ENCODE measurements around the gene MZT2A.
"Not testable (repeated sequence)": the region's sequence is repeated elsewhere in the genome, so short reads cannot be mapped to it uniquely, and the experiment has no call there.

The MZT2A gene

DNA sequence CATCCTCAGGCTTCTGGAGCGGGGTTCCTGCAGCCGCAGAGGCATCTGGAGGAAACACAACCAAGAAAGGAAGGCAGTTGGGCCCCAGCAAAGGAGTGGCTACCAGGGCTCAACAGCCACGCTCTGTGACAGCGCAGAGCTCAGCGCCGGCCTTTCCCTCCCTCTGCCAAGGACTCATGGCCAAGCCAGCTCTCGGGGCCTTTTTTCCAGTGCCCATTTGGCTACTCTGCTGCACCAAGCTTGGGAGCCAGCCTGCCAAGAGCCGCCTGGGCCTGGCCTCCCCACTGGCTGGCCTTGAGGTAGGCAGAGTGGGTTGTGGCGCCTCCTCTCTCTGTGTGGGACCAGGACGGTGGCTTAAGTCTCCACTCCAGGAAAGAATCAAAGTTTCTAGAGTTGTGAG lies 28.3 kb upstream of the MZT2A start:
- Histone ChIP-seq H2AFZ (ENCODE audit: low read depth, low read length, severe bottlenecking) (no peak overlapping the region), H3K27ac (ENCODE audit: low read depth, low read length) (no peak overlapping the region), H3K36me3 (ENCODE audit: low read length) (no peaks in the 10 kb centered on the region), H3K4me3 (ENCODE audit: insufficient read depth, low read length, poor library complexity, severe bottlenecking) (no peak overlapping the region), H3K4me2 (ENCODE audit: low read depth, low read length, poor library complexity, severe bottlenecking) (no peak overlapping the region), H3K9ac (ENCODE audit: low read length) (no peak overlapping the region), H3F3A (ENCODE audit: insufficient read depth) (no peaks in the 10 kb centered on the region; the same call in 1 of the 2 replicates), H4K20me1 (ENCODE audit: low read depth, low read length) (no peaks in the 10 kb centered on the region), H3K79me2 (ENCODE audit: insufficient read depth, low read length) (no peaks in the 10 kb centered on the region), H3K27me3 (ENCODE audit: low read length) (no peaks in the 10 kb centered on the region), H3K9me2 (replicated peaks; ENCODE audit: insufficient read depth, low read length) (no peaks in the 10 kb centered on the region), H3K9me3 (ENCODE audit: insufficient read depth, low read length) (no peaks in the 10 kb centered on the region)
- TF ChIP-seq, protein P1, sequence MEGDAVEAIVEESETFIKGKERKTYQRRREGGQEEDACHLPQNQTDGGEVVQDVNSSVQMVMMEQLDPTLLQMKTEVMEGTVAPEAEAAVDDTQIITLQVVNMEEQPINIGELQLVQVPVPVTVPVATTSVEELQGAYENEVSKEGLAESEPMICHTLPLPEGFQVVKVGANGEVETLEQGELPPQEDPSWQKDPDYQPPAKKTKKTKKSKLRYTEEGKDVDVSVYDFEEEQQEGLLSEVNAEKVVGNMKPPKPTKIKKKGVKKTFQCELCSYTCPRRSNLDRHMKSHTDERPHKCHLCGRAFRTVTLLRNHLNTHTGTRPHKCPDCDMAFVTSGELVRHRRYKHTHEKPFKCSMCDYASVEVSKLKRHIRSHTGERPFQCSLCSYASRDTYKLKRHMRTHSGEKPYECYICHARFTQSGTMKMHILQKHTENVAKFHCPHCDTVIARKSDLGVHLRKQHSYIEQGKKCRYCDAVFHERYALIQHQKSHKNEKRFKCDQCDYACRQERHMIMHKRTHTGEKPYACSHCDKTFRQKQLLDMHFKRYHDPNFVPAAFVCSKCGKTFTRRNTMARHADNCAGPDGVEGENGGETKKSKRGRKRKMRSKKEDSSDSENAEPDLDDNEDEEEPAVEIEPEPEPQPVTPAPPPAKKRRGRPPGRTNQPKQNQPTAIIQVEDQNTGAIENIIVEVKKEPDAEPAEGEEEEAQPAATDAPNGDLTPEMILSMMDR (IDR thresholded peaks at IDR 0.05; ENCODE audit: insufficient read depth, low read length, poor library complexity, severe bottlenecking) = no peak
- no peak for TF ChIP-seq EZH2phosphoT487 (conservative IDR thresholded peaks at IDR 0.05; ENCODE audit: low read length)

DNA sequence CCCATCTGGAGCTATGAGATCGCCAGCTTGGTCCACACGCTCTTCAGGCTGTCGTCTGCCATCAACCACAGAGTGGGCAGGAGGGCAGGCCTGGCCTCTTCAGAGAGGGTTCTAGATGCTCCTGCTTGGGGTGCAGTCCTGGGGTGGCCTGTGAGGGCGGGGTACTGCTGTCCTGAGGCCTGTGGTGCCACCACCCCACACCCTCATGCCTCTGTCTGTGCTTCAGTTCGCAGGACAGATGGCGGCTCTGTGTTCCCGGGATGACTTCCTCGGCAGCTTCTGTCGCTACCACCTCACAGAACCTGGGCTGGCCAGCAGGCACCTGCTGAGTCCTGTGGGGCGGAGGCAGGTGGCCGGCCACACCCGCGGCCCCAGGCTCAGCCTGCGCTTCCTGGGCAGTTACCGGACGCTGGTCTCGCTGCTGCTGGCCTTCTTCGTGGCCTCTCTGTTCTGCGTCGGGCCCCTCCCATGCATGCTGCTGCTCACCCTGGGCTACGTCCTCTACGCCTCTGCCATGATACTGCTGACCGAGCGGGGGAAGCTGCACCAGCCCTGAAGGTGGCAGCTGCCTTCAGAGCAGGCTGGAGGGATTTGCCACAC lies 27.8 kb upstream of the MZT2A start:
- not testable (repeated sequence) for H3K4me2 ChIP-seq (ENCODE audit: low read depth, low read length, poor library complexity, severe bottlenecking); H3K4me3 ChIP-seq (ENCODE audit: insufficient read depth, low read length, poor library complexity, severe bottlenecking); H3K27ac ChIP-seq (ENCODE audit: low read depth, low read length); H3K36me3 ChIP-seq (ENCODE audit: low read length); H4K20me1 ChIP-seq (ENCODE audit: low read depth, low read length); H3F3A ChIP-seq (ENCODE audit: insufficient read depth); H3K9ac ChIP-seq (ENCODE audit: low read length); H3K27me3 ChIP-seq (ENCODE audit: low read length); H3K79me2 ChIP-seq (ENCODE audit: insufficient read depth, low read length); H2AFZ ChIP-seq (ENCODE audit: low read depth, low read length, severe bottlenecking); H3K9me3 ChIP-seq (ENCODE audit: insufficient read depth, low read length); H3K9me2 ChIP-seq (replicated peaks; ENCODE audit: insufficient read depth, low read length)

DNA sequence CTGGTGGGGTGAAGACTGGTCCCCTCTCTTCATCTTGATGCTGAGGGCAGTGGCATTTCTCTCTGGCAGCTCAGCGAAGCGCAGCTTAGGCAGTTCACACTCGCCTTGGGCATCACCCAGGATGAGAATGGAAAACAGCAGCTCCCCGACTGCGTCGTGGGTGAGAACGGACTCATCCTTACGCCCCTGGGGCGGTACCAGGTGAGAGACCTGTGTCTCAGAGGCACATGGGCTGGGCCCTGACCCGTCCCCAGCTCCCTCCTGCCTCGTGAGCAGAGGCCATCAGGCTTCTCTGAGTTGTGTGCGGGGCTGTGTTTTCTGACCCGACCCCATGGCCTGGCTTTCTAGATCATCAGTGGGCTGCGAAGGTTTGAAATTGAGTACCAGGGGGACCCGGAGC lies 27.3 kb upstream of the MZT2A start:
- Histone ChIP-seq H2AFZ (ENCODE audit: low read depth, low read length, severe bottlenecking) (no peak overlapping the region), H3K27ac (ENCODE audit: low read depth, low read length) (no peak overlapping the region), H3K36me3 (ENCODE audit: low read length) (no peaks in the 10 kb centered on the region), H3K9me2 (replicated peaks; ENCODE audit: insufficient read depth, low read length) (no peaks in the 10 kb centered on the region), H3K27me3 (ENCODE audit: low read length) (no peaks in the 10 kb centered on the region), H3K79me2 (ENCODE audit: insufficient read depth, low read length) (no peaks in the 10 kb centered on the region), H3K9ac (ENCODE audit: low read length) (no peak overlapping the region), H3K9me3 (ENCODE audit: insufficient read depth, low read length) (no peaks in the 10 kb centered on the region), H4K20me1 (ENCODE audit: low read depth, low read length) (no peaks in the 10 kb centered on the region), H3K4me2 (ENCODE audit: low read depth, low read length, poor library complexity, severe bottlenecking) (no peak overlapping the region), H3F3A (ENCODE audit: insufficient read depth) (no peaks in the 10 kb centered on the region), H3K4me3 (ENCODE audit: insufficient read depth, low read length, poor library complexity, severe bottlenecking) (no peak overlapping the region)
- TF ChIP-seq EZH2phosphoT487 (conservative IDR thresholded peaks at IDR 0.05; ENCODE audit: low read length) = no peak
- TF ChIP-seq, protein P1 (IDR thresholded peaks at IDR 0.05; ENCODE audit: insufficient read depth, low read length, poor library complexity, severe bottlenecking) = no peak

DNA sequence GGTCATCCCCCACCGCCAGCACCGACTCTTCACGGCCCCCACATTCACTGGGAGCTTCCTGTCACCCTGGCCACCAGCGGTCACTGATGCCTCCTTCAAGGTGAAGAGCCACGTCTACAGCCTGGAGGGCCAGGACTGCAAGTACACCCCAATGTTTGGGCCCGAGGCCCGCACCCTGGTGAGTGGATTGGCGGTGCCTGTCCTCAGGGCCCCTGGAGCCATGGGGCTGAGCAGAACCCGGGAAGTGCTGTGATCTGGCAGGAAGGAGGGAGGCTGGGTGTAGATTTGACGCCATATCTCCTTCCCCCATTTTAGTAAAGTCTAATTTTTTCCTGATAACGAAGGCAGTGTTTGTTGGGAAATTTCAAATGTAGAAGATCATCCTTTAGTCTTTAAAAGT lies 26.3 kb upstream of the MZT2A start:
- not testable (repeated sequence) for H3K36me3 ChIP-seq (ENCODE audit: low read length); H3K79me2 ChIP-seq (ENCODE audit: insufficient read depth, low read length)

DNA sequence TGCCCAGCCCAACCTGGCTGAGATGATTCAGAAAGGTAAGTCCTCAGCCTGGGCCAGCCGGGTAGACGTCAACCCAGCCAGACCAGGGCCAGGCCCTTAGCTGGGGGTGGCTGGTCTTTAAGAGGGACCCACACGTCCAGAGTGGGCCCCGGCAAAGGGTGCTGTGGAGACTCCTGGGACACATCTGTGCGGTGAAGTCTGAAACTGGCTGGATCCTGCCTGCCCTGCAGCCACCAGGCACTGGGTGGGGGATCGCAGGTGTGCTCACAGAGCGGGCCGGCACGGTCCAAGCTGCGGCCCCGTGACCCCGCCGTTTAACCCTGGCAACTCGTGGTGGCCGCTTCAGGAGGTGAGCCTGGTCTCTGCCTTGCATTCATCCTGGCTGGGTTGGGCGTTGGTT lies 25.7 kb upstream of the MZT2A start:
- H2AFZ ChIP-seq (ENCODE audit: low read depth, low read length, severe bottlenecking); H3K79me2 ChIP-seq (ENCODE audit: insufficient read depth, low read length); H3K36me3 ChIP-seq (ENCODE audit: low read length); H3K27ac ChIP-seq (ENCODE audit: low read depth, low read length); H3K4me3 ChIP-seq (ENCODE audit: insufficient read depth, low read length, poor library complexity, severe bottlenecking); H3K27me3 ChIP-seq (ENCODE audit: low read length); H3F3A ChIP-seq (ENCODE audit: insufficient read depth); H4K20me1 ChIP-seq (ENCODE audit: low read depth, low read length); H3K4me2 ChIP-seq (ENCODE audit: low read depth, low read length, poor library complexity, severe bottlenecking); H3K9ac ChIP-seq (ENCODE audit: low read length); H3K9me2 ChIP-seq (replicated peaks; ENCODE audit: insufficient read depth, low read length); H3K9me3 ChIP-seq (ENCODE audit: insufficient read depth, low read length): not testable (repeated sequence)

More for the DNA sequence above, 26.3 kb upstream of the MZT2A start:
- not testable (repeated sequence) for H3K27me3 ChIP-seq (ENCODE audit: low read length); H3F3A ChIP-seq (ENCODE audit: insufficient read depth); H3K9me3 ChIP-seq (ENCODE audit: insufficient read depth, low read length); H3K4me3 ChIP-seq (ENCODE audit: insufficient read depth, low read length, poor library complexity, severe bottlenecking); H2AFZ ChIP-seq (ENCODE audit: low read depth, low read length, severe bottlenecking); H3K9ac ChIP-seq (ENCODE audit: low read length); H3K27ac ChIP-seq (ENCODE audit: low read depth, low read length); H4K20me1 ChIP-seq (ENCODE audit: low read depth, low read length); H3K9me2 ChIP-seq (replicated peaks; ENCODE audit: insufficient read depth, low read length); H3K4me2 ChIP-seq (ENCODE audit: low read depth, low read length, poor library complexity, severe bottlenecking)

Data from SU-DHL-6 (cell line).